Caki2 (cell line): ENCODE results near the gene HHIPL1. TPM values are rescaled to one million over a fixed set of nuclear protein-coding genes. Genes with fewer than 3 reads are reported as not detected.

Experiments used
- DNase-seq: peaks from one replicate; pipeline ENCODE4 v3.0.0-alpha.2; 2015; ENCODE audit warnings: low read depth
- in situ Hi-C: cut with HindIII; loops from 2 replicates; pipeline ENCODE4 v1.10.0; 2016; ENCODE audit warnings: low sequenced_read_pairs, low pct_unique_long_range_greater_than_20kb, mixed read lengths
- total RNA-seq: library from RNA; depleted of rRNA; stranded (reverse); fragments of >200 nt; shearing (Covaris generic); gene quantifications from 2 replicates; pipeline ENCODE4 v1.2.3, GENCODE V29; 2014; ENCODE audit warnings: low replicate concordance

The HHIPL1 gene
- total RNA-seq, 1 experiment from 2014 or later = 0.03 TPM

GRCh38 chr14:99717682-99718013 lies 72.7 kb downstream of the HHIPL1 start:
- in situ Hi-C loops = no loop called here
- DNase-seq = no peak

DNA sequence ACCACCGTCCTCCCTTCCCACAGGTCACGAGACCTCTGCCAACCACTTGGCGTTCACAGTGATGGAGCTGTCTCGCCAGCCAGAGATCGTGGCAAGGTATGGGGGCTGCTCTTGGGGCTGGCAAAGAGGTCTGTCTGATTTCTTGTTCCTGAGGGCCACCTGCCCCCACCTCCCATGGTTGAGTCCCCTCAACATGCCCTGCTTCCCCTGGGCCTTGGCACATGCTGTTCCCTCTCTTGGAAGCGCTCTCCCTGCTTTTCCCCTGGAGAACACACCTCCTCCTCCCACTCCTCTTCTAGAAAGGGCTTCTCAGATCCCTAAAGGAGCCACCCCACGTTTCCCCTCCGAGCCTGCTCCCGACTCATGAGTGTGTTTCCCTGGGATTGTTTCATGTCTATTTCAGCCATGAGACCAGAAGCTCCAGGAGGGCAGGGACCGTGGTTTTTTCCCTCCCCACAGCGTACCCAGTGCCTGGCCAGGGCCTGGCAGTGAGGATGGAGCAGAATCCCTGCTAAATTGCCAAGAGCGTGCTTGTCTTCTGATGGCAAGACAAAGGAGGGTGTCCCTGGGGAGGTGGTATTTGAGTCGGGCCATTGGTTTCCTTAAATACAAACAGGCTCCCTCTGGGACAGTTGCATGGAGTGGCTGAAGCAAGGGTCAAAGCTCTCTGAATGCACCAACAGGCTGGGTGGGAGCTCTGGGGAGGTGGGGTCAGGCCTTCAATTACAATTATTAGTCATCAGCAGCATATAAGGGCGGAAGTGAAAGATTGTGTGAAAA lies 73.3 kb downstream of the HHIPL1 start:
- DNase-seq = no peak
- in situ Hi-C loops = no loop called here

DNA sequence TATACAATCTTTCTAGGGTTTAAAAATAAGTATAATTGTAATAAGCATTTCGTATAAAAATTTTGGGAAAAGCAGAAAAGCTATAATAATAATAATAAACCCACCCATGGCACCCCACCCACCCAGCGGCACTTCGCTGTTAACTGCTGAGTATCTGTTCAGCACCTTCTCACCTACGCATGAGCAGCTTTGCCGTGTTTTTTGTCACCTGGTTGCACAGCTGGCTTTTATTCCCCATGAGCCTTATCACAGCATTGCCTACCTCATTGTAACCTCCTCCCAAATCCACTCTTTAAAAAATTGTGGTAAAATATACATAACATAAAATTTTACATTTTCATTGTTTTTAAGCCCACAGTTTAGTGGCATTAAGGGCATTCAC lies 73.9 kb downstream of the HHIPL1 start:
- in situ Hi-C loops = no loop called here

DNA sequence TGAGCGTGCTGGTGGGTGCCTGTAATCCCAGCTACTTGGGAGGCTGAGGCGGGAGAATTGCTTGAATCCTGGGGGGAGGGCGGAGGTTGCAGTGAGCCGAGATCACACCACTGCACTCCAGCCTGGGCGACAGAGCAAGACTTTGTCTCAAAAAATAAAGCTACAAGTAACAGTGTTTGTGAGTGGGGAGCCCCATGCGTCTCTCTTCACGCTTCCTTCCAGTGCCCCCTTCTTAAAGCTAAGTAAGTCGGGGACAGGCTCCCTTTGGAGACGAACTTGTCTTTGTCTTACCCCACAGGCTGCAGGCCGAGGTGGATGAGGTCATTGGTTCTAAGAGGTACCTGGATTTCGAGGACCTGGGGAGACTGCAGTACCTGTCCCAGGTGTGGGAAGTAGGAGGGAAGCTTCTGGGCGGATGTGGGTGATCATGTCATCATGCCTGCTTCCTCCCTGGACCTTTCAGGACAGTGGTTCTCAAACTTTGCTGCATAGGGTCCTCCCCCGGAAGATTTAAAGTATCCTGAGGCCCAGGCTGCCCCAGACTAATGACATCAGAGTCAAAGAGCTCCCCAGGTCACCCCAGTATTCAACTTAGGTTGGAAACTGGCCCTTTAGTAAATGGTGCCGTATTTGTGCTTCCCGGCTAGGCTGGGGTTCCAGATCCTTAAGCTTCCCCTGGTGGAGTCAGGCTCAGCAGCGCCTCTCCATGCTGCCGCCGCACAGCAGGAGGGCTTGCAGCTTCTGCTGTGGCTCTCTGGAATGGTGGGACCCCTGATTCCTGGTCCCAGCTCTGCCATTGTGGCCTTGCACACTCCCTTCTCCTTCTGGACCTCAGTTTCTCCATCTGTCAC lies 76.2 kb downstream of the HHIPL1 start:
- DNase-seq = no peak
- in situ Hi-C loops = no loop called here

More for the DNA sequence above, 73.9 kb downstream of the HHIPL1 start:
- DNase-seq = no peak

- no peak for DNase-seq
- in situ Hi-C loops = no loop called here
Measured at GRCh38 chr14:99721792-99722516, 77.0 kb downstream of the HHIPL1 start.

DNA sequence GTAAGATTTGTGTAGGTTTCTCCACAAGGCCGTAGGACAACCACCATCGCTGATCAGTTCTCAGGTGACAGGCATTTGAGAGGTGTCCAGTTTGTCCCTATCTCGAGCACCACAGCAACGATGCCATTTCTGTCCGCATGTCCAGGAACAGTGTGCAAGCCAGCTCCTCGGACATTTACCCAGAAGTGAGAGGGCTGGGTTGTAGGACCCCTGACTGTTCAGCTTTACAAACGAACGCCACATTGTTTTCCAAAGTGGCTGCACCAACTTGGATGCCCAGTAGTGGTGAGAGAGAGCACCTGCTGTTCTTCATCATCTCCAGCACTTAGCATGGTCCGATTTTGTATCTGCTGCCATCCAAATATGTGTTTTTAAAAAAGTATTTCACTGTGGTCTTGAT lies 77.8 kb downstream of the HHIPL1 start:
- in situ Hi-C loops = no loop called here
- DNase-seq = no peak

GRCh38 chr14:99724196-99724891 lies 79.4 kb downstream of the HHIPL1 start:
- in situ Hi-C loops = no loop called here
- DNase-seq = no peak

DNA sequence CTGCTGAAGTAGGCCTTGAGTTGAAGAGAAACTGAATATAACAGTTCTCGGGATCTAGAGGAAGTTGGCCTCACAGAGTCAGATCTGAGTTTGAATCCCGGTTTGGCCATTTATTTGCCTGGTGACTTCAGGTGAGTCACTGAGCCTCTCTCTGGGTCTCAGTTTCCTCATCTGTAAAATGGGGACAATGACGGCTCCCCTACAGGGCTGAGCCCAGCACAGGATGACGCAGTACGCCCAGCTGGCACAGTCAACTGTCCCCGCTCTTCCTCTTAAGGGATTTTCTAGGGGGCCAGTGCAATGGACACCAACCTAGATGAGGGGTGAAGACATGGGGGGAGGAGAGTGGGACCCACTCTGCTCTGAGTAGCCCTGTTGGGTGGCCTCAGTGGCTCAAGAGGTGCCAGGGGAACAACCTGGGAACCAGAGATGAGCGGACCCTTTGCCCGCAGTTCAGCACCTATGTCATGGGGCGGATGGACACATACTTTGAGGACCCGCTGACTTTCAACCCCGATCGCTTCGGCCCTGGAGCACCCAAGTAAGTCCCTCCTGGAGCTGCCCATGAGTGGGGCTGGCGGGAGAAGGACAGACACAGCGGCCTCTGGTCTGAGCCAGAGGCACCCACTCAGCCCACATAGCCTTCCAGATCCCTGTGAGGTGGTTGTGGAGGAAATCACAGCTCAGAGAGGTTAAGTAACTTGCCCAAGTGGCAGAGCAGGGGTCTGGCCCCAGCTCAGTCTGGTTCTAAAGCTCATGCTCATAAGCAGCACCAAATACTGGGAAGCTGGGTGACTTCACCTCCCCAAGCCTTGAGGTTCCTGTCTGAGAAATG lies 80.2 kb downstream of the HHIPL1 start:
- in situ Hi-C loops = no loop called here
- no peak for DNase-seq

DNA sequence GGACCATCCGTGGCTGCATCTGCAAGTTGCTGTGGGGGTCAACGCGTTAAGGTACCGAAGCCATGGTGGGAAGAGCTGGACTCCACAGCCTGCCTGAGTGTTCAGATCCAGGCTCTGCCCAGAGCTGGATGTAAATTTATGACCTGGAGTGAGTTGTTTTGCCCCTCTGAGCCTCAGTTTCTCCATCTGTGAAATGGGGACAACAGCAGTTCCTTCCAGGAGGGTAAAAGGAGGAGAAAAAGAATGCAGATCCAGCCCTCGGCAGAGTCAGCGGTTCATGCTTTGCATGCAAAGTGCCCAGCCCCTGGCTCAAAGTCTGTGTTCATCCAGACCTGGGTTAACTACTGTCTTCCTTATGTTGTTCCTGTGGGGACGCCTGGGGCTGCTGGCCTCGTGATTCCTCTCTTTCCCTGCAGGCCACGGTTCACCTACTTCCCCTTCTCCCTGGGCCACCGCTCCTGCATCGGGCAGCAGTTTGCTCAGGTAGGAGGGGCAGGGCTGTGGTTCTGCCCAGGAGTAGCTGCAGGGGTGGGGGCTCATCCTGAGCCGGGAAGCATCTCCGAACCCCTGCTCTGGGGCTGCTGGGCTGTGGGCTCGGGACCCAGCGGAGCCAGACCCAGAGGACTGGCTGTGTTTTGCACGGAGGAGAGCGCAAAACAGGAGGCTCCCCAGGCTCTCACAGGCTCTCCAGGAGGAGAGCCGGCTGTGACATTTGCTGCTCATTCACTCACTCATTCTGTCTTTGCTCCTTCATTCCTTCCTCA lies 81.0 kb downstream of the HHIPL1 start:
- in situ Hi-C loops = no loop called here
- DNase-seq = peak; percentile 32

DNA sequence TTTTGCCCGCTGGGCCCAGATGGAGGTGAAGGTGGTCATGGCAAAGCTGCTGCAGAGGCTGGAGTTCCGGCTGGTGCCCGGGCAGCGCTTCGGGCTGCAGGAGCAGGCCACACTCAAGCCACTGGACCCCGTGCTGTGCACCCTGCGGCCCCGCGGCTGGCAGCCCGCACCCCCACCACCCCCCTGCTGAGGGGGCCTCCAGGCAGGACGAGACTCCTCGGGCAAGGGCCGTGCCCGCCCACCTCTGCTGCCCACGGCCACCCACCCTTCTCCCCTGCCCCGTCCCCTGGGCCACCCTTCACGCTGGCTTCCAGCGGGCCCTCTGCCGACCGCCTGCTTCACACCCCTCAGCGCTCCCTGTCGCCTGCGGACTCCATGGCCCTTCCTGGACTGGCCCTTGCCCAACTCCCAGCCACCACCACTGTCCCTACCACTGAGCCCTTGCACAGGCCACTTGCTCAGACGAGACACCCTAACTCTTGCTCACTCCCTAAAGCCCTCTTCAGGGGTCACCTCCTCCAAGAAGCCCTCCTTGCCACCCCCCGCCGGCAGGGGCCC lies 81.7 kb downstream of the HHIPL1 start:
- no peak for DNase-seq

DNA sequence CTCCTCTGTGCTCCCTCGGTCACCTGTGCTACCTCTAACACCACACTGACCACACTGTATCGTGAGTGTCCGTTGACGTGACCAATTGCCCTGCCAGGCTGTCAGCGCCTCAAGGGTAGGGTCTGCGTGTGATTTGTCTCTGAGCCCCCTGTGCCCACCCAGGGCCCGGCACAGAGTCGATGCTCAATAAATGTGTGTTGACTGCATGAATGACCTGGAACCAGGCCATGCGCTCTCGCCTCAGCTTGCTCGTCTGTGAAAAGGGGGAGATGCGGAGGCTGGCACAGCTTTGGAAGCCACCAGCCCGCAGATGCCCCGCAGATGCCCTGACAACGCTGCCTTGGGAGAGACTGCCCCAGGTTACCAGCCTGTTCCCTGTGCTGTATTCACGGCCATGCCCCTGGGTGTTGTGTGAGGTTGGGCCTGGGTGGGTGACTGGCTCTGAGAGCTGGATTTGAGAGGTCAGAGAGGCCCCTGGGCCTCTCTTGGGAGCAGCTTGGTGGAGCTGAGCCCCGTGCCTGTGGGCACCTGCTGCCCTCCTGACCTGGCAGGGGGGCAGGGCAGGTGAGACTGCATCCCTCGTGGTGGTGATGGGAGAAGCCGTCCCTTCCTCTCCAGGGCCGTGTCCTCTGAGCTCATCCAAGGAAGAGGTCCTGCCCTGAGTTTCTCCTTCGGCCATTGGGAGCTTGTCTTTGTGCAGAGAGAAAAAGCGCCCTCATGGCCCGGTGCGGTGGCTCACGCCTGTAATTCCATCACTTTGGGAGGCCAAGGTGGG lies 82.4 kb downstream of the HHIPL1 start:
- in situ Hi-C loops = no loop called here
- DNase-seq = no peak

More for the DNA sequence above, 81.7 kb downstream of the HHIPL1 start:
- in situ Hi-C loops = no loop called here

GRCh38 chr14:99728231-99728920 lies 83.4 kb downstream of the HHIPL1 start:
- in situ Hi-C loops = no loop called here
- no peak for DNase-seq

DNA sequence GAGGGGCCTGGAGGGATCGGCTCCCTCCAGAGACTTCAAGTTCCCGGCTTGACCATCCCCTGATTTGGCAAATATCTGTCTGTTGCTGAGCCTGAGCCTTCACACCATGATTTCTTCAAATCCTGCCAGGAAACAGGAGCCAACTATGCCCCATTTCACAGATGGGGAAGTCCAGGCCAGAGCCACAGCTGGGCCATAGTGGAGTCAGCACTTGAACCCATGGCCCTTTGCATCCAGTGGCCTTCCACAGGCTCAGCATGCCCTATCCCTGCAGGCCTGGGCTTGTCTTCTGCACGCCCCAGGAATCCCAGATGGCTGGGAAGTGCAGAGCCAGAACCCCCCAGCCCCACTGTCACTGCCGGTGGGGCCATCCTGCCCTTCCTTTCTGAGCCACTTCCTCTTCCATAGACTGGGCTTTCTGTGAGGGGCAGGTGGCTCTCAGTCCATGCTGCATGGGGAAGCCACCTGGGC lies 84.1 kb downstream of the HHIPL1 start:
- DNase-seq = no peak
- in situ Hi-C loops = no loop called here
